Naive B cell (primary cell): ENCODE data around the gene TCTN2. TPM values are rescaled to one million over a fixed set of nuclear protein-coding genes. Genes with fewer than 3 reads are reported as not detected.
A peak's percentile ranks its signal among the peaks of the same experiment; 100 is the strongest.

ENCODE experiments used
- ATAC-seq, 2 donors: fragments of 150-1000 bp; cut with Tn5 transposase; 2 replicates each; pipeline ENCODE4 v1.10.0; 2021; ENCODE audit warnings: low read depth in 2 of 2, mild to moderate bottlenecking in 2 of 2, moderate library complexity in 2 of 2
- DNase-seq: peaks from one replicate; pipeline ENCODE4 v3.0.0; 2022
- H3K27ac Mint-ChIP-seq, 6 donors: one replicate each; pipeline ENCODE4 v1.8.0; 2020 to 2022; ENCODE audit warnings: mild to moderate bottlenecking in 6 of 6, mixed read lengths in 6 of 6, moderate library complexity in 5 of 6, inconsistent platforms in 2 of 6
- H3K27me3 Mint-ChIP-seq, 3 donors: one replicate each; pipeline ENCODE4 v1.8.0; 2021 to 2022; ENCODE audit warnings: mixed read lengths in 3 of 3, mild to moderate bottlenecking in 1 of 3
- H3K36me3 Mint-ChIP-seq, 2 donors: one replicate each; pipeline ENCODE4 v1.8.0; 2020 to 2022; ENCODE audit warnings: mixed read lengths in 2 of 2, inconsistent platforms in 1 of 2, mild to moderate bottlenecking in 1 of 2
- H3K4me1 Mint-ChIP-seq, 3 donors: one replicate each; pipeline ENCODE4 v1.8.0; 2020 to 2022; ENCODE audit warnings: mixed read lengths in 3 of 3, inconsistent platforms in 1 of 3, mild to moderate bottlenecking in 1 of 3, moderate library complexity in 1 of 3
- H3K4me3 Mint-ChIP-seq, 8 donors: one replicate each; pipeline ENCODE4 v1.8.0; 2020 to 2022; ENCODE audit warnings: mild to moderate bottlenecking in 8 of 8, mixed read lengths in 8 of 8, moderate library complexity in 8 of 8, inconsistent platforms in 2 of 8
- H3K9me3 Mint-ChIP-seq, 7 donors: one replicate each; pipeline ENCODE4 v1.8.0; 2020 to 2022; ENCODE audit warnings: mixed read lengths in 7 of 7, mild to moderate bottlenecking in 5 of 7, inconsistent platforms in 2 of 7, moderate library complexity in 1 of 7
- polyA plus RNA-seq, 6 donors: library from polyadenylated mRNA; unstranded; fragments of 300-500 nt; fragmentation: Illumina TruSeq; gene quantifications; one replicate each; pipeline ENCODE4 v1.2.3, GENCODE V29; 2021; ENCODE audit warnings: low read depth in 6 of 6

Gene TCTN2
- polyA plus RNA-seq, 6 donors from 2014 or later: 0.64 to 3.7 (median 1.5) TPM; not detected in 1

DNA sequence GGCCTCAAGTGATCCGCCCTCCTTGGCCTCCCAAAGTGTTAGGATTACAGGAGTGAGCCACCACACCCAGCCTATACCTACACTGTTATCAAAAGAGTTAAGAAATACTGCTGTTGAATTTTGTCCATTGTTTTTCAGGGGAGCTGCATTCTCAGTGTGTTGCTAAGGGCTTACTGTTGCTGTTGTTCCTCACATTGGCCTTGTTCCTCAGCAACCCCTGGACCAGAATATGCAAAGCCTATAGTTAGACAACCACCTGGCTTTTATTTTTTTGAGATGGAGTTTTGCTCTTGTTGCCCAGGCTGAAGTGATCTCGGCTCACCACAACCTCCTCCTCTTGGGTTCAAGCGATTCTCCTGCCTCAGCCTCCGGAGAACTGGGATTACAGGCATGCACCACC is 36.6 kb downstream of the TCTN2 start:
- Mint-ChIP-seq H3K27ac (no peak overlapping the region), H3K4me3 (no peak overlapping the region), H3K4me1 (peaks cover 5 to 12% (median 10%) of the 10 kb centered on the region in 3 donors), H3K9me3 (no peaks in the 10 kb centered on the region), H3K36me3 (no peaks in the 10 kb centered on the region), H3K27me3 (no peaks in the 10 kb centered on the region)
- DNase-seq (no peak), ATAC-seq (no peak)

DNA sequence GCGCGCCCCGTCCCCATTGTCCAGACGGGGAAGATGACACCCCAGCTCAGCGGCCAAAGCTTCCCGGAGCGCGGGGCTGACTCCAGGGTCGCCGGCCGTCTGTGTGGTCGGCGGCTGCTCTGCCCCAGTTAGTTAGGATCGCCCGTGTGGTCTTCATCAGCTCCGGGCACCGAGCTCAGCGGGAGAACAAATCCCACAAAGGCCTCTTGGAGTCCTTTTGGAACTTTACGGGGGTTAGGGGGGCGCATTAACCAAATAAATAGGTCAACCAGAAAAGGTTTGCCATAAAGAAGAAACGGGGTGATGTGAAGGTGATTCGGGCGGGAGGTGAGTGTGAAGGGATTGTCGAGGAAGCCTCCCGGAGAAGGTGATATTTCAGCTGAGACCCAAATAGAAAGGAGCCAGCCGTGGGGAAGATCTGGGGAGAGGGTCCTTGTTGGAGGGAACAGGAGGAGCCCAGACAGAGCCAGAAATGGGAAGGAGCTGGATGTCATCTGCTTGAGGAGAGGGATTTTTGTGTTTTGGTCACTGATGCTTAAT is 41.9 kb downstream of the TCTN2 start:
- DNase-seq: no peak
- H3K27me3 Mint-ChIP-seq: no peaks in the 10 kb centered on the region
- ATAC-seq: no peak

DNA sequence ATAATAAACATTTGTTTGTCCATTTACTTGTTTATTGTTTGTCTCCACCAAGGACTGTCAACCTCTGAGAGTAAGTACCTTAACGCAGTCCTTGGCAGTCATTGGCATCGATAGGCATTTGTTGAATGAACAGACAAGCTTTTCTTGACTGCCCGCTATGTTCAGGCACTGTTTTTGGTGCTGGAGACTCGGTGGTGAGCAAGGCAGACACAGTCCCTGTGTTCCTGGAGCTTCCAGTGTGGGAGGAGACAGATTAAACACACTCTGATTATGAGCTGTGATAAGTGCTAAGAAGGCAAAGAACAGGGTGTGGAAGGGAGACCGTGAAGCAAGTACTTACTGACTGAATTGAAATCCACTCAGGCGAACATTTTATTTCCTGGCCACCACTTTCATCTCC is 42.5 kb downstream of the TCTN2 start:
- Mint-ChIP-seq H3K27me3 (no peaks in the 10 kb centered on the region), H3K27ac (peak overlapping the region in 5 of 6 donors; percentile 16 to 93 (median 79)), H3K4me1 (peaks cover 23 to 41% (median 40%) of the 10 kb centered on the region in 3 donors), H3K4me3 (peak overlapping the region; percentile 86 to 97 (median 94)), H3K9me3 (no peaks in the 10 kb centered on the region), H3K36me3 (no peaks in the 10 kb centered on the region)
- ATAC-seq (no peak), DNase-seq (no peak)

More for the DNA sequence above, 41.9 kb downstream of the TCTN2 start:
- Mint-ChIP-seq H3K27ac (peak overlapping the region; percentile 79 to 93 (median 92)), H3K4me3 (peak overlapping the region; percentile 86 to 97 (median 94)), H3K4me1 (peaks cover 23 to 41% (median 40%) of the 10 kb centered on the region in 3 donors), H3K36me3 (no peaks in the 10 kb centered on the region), H3K9me3 (no peaks in the 10 kb centered on the region)

DNA sequence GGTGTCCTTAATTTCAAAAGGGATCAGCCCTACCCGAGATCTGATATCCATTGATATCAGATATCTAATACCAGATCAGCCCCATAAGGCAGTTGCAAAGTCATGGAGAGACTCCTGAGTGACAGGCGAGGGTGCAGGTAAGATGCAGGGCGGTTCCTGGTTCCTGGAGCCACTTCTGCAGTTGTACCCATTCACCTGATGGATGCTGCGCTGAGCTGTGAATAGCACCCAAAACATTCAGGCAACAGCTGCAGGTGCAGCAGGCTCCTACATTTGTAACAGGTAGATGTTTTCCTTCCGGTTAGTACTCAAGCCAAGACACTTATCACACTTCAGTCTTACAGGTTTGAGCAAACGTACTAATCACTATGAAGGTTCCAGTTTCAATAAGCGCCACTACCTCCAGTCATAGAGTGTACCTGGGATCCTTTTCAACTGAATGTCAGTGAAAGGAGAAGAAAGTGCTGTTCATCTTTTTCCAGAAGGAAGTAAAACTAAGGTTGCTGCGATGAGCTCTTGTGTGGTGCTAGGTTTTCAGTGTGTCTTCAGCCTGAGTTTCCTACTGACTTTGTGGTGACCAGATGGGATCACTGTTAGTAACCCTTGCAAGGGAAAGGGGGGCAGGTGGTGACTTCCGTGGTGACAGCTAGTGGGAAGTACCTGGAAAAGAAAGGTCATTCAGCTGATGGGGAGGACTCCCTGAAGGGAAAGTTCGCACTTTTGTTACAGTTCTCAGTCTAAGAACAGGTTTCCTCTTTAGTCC is 43.1 kb downstream of the TCTN2 start:
- peak overlapping the region; percentile 86 to 97 (median 94) for H3K4me3 Mint-ChIP-seq
- H3K27me3 Mint-ChIP-seq: no peaks in the 10 kb centered on the region
- no peak for ATAC-seq
- H3K4me1 Mint-ChIP-seq: peaks cover 23 to 41% (median 40%) of the 10 kb centered on the region in 3 donors
- H3K27ac Mint-ChIP-seq: peak overlapping the region; percentile 36 to 90 (median 71)
- no peak for DNase-seq
- H3K36me3 Mint-ChIP-seq: no peaks in the 10 kb centered on the region
- no peaks in the 10 kb centered on the region for H3K9me3 Mint-ChIP-seq

DNA sequence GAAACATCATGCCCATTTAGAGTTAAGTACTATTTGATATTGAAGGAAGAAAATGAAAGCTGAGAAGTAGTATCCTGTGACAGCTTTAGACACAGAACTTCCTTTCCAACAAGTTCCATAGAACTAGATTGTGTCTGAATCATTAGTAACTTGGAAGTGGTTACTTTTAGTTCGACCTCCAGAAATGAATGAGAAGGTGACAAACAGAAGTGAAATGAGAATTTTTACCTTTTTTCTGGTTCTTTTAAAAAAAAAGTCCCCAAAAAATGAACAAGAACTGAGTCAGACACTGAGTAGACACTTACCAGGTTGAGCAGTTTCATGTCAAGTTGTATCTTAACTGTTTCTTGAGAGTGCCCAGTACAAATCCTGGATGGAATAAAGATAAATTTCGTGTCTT is 44.3 kb downstream of the TCTN2 start:
- Mint-ChIP-seq H3K4me1 (peaks cover 23 to 41% (median 40%) of the 10 kb centered on the region in 3 donors), H3K27ac (peak overlapping the region in 2 of 6 donors; percentile 19 to 58), H3K36me3 (no peaks in the 10 kb centered on the region), H3K9me3 (no peaks in the 10 kb centered on the region), H3K4me3 (peak overlapping the region in 1 of 8 donors; percentile 93), H3K27me3 (no peaks in the 10 kb centered on the region)
- no peak for ATAC-seq
- DNase-seq: no peak

DNA sequence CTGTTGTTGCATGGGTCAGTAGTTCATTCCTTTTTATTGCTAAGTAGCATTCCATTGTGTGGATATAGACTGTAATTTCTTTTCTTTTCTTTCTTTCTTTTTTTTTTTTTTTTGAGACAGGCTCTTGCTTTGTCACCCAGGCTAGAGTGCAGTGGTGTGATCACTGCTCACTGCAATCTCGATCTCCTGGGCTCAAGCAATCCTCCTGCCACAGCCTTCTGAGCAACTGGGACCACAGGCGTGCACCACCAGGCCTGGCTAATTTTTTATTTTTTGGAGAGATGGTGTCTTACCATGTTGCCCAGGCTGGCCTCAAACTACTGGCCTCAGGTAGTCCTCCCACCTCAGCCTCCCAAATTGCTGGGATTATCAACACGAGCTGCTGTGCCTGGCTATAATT is 46.4 kb downstream of the TCTN2 start:
- peak overlapping the region in 1 of 6 donors; percentile 32 for H3K27ac Mint-ChIP-seq
- H3K36me3 Mint-ChIP-seq: no peaks in the 10 kb centered on the region
- no peak for DNase-seq
- H3K9me3 Mint-ChIP-seq: no peaks in the 10 kb centered on the region
- H3K4me3 Mint-ChIP-seq: no peak overlapping the region
- peaks cover 18 to 30% (median 29%) of the 10 kb centered on the region in 3 donors for H3K4me1 Mint-ChIP-seq
- ATAC-seq: no peak
- H3K27me3 Mint-ChIP-seq: no peaks in the 10 kb centered on the region

DNA sequence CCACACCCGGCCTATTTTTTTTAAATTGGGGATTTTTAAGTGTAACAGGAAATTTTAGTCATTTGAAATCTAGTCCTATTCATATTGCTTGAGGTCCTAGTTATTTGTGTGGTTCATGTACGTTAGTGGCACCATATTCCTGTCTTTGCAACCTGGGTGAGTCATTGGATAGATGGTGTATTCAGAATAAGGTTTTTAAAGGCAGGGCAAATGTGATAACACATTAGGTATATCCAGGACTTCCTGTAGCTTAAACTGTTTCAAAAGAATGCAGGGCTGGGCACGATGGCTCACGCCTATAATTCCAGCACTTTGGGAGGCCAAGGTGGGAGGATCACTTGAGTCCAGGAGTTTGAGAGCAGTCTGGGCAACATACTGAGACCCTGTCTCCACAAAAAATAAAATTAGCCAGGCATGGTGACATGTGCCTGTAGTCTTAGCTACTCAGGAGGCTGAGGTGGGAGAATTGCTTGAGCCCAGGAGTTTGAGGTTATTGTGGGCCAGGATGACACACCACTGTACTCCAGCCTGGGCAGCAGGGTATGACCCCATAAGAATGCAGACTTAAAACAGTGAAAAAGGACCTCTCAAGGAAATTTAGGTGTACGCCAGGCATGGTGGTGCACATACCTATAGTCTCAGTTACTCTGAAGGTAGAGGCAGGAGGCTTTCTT is 49.4 kb downstream of the TCTN2 start:
- H3K9me3 Mint-ChIP-seq: no peaks in the 10 kb centered on the region
- H3K4me1 Mint-ChIP-seq: peaks cover 4 to 22% (median 6%) of the 10 kb centered on the region in 3 donors
- ATAC-seq: no peak
- H3K36me3 Mint-ChIP-seq: no peaks in the 10 kb centered on the region
- no peak overlapping the region for H3K4me3 Mint-ChIP-seq
- no peak for DNase-seq
- H3K27me3 Mint-ChIP-seq: no peaks in the 10 kb centered on the region
- H3K27ac Mint-ChIP-seq: peak overlapping the region in 1 of 6 donors; percentile 51

DNA sequence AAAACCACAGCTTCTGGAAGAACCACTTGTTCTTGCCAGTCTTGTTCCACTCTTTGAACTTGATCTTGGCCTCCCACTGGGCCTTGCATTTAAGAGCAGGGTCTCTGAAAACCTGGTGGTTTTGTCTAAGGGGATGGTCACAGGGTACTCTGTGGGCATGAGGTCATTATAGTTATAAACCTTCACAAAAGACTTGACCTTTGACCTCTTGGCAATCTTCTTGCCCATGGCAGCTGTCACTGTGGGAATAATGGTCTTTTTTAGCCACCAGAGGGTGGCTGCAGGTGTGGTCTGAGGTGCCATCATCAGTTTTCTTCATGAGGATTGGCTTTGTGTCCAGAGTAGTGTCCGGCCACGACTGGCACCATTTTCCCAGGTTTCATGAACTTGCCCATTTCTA is 50.3 kb downstream of the TCTN2 start:
- peaks cover 4 to 18% (median 6%) of the 10 kb centered on the region in 3 donors for H3K4me1 Mint-ChIP-seq
- H3K36me3 Mint-ChIP-seq: peaks cover 2 to 4% of the 10 kb centered on the region in 2 donors
- no peak for ATAC-seq
- H3K27me3 Mint-ChIP-seq: no peaks in the 10 kb centered on the region
- DNase-seq: no peak
- no peaks in the 10 kb centered on the region for H3K9me3 Mint-ChIP-seq
- H3K27ac Mint-ChIP-seq: no peak overlapping the region
- H3K4me3 Mint-ChIP-seq: peak overlapping the region in 1 of 8 donors; percentile 25

DNA sequence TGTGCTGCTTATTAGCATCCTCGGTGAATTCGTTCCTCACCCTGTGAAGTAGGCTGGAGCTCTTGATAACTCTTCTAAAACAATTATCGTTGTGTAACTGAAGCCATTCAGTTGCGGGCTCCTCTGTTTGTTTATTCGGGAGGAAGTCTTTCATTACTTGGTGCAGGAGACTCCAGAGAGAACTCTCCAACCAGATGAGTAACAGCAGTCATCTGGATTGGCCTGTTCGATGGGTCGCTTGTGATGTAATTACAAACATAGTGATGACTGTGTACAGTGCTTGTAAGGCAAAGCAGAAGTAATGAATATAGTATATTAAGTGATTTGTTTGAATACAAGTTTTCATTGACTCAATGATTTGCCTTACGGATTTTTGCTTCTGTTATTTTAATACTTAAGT is 52.1 kb downstream of the TCTN2 start:
- ATAC-seq: no peak
- H3K4me3 Mint-ChIP-seq: peak overlapping the region in 1 of 8 donors; percentile 66
- peaks cover 8 to 10% of the 10 kb centered on the region in 2 donors for H3K36me3 Mint-ChIP-seq
- DNase-seq: no peak
- no peaks in the 10 kb centered on the region for H3K27me3 Mint-ChIP-seq
- H3K9me3 Mint-ChIP-seq: no peaks in the 10 kb centered on the region
- H3K27ac Mint-ChIP-seq: no peak overlapping the region
- H3K4me1 Mint-ChIP-seq: peaks cover 0 to 19% (median 4%) of the 10 kb centered on the region in 3 donors

DNA sequence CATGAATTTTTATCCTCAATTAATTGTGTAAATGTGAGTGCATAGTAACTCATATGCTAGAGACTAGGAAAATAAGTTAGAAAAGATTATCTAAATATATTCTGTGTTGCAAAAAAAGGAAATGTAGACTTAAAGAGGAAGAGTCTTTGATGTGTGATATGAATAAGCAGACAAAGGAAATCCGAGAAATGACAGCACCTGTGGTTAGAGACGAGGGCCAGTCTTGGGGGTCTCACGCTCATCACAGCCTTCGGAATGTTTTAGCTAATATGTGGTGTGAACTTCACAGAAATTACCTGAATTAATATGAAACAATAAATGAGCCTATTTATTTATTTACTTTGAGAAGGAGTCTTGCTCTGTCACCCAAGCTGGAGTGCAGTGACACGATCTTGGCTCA is 52.9 kb downstream of the TCTN2 start:
- Mint-ChIP-seq H3K4me1 (peaks cover 0 to 19% (median 4%) of the 10 kb centered on the region in 3 donors), H3K4me3 (peak overlapping the region in 7 of 8 donors; percentile 15 to 72 (median 48)), H3K36me3 (peaks cover 8 to 15% of the 10 kb centered on the region in 2 donors), H3K27ac (peak overlapping the region in 5 of 6 donors; percentile 18 to 80 (median 58)), H3K9me3 (no peaks in the 10 kb centered on the region), H3K27me3 (no peaks in the 10 kb centered on the region)
- ATAC-seq: peak; percentile 47 to 54
- no peak for DNase-seq

DNA sequence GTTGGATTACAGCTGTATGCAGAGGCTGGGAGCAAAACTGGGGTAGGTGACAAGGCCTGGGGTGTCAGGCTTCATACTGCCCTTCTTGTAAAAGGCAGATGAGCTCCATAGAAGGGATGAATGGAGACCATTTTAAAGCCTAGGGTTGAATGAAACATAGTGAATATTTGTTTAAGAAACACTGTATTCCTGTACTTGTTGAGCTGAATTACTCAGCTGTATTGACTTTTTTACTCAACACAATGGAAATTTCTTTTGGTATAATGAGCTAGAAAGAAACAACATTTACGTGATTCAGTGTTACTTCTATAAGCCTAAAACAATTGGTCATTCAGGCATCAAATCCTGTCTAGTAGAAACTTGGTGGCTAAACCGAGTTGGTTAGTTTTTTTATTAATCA is 55.3 kb downstream of the TCTN2 start:
- Mint-ChIP-seq H3K27me3 (no peaks in the 10 kb centered on the region), H3K4me1 (peaks cover 0 to 19% (median 5%) of the 10 kb centered on the region in 3 donors), H3K4me3 (no peak overlapping the region), H3K27ac (peak overlapping the region in 2 of 6 donors; percentile 7 to 65), H3K9me3 (no peaks in the 10 kb centered on the region), H3K36me3 (peaks cover 10 to 20% of the 10 kb centered on the region in 2 donors)
- no peak for DNase-seq
- ATAC-seq: no peak

DNA sequence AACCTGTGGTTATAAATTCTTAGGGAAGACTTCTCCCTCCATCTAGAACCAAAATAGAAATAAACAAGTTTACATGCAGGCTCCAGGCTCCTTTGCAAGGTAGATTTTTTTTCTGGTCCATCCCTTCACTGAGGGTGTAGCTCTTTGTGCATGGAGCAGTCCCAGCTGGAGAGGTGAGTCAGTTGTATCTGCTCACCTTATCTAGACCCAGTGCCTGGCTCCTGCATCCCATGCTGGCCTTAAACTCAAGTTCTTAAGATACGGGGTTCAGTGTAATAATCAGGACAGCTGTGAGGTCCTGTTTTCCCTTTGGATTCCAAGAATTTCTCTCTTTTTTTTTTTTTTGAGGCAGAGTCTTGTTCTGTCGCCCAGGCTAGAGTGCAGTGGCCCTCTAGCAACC is 56.0 kb downstream of the TCTN2 start:
- no peaks in the 10 kb centered on the region for H3K27me3 Mint-ChIP-seq
- ATAC-seq (no peak), DNase-seq (no peak)
- H3K27ac Mint-ChIP-seq: no peak overlapping the region
- no peaks in the 10 kb centered on the region for H3K9me3 Mint-ChIP-seq
- H3K4me1 Mint-ChIP-seq: peaks cover 0 to 19% (median 12%) of the 10 kb centered on the region in 3 donors
- H3K4me3 Mint-ChIP-seq: no peak overlapping the region
- peaks cover 17 to 20% of the 10 kb centered on the region in 2 donors for H3K36me3 Mint-ChIP-seq

DNA sequence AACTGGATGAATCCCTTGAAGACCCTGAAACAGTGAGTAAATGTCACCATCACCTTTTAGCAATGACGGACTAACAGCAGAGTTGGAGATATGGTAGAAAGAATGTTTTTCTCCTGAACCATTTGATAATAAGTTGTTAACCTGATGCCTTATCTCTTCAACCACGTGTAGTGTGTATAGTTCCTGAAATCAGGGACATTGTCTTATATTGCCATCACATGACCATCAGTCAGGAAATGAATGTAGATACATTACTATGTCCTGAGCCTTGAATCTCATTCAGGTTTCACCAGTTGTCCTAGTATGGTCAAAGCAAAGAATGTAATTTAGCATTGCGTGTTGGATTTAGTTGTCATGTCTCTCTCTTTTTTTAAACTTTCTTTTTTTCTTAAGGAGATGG is 57.0 kb downstream of the TCTN2 start:
- no peak overlapping the region for H3K27ac Mint-ChIP-seq
- DNase-seq (no peak), ATAC-seq (no peak)
- H3K27me3 Mint-ChIP-seq: no peaks in the 10 kb centered on the region
- no peaks in the 10 kb centered on the region for H3K9me3 Mint-ChIP-seq
- H3K4me3 Mint-ChIP-seq: no peak overlapping the region
- H3K36me3 Mint-ChIP-seq: peaks cover 25 to 26% of the 10 kb centered on the region in 2 donors
- peaks cover 0 to 20% (median 17%) of the 10 kb centered on the region in 3 donors for H3K4me1 Mint-ChIP-seq
